GM23338 (cell line): Measurements from ENCODE around the gene VPS39. TPM values are rescaled to one million over a fixed set of nuclear protein-coding genes. Genes with fewer than 3 reads are reported as not detected.

ENCODE experiments used
- ATAC-seq: fragments of 200-7000 bp; cut with Tn5 transposase; 3 replicates; pipeline ENCODE4 v1.9.1; 2020
- DNase-seq: peaks from one replicate; pipeline ENCODE4 v3.0.0-alpha.2; 2015; ENCODE audit warnings: low spot score
- H2AFZ ChIP-seq: fragments of 200-600 bp; sonication (generic); 2 replicates; pipeline ENCODE4 v1.8.0; 2016; ENCODE audit warnings: antibody characterized with exemption, mild to moderate bottlenecking, moderate library complexity
- H3F3A ChIP-seq: fragments of 200-600 bp; sonication (generic); replicated peaks from 2 replicates; pipeline ENCODE4 v1.8.0; 2017; ENCODE audit warnings: antibody characterized with exemption, mixed run types, low read depth
- H3K27ac ChIP-seq: fragments of 200-600 bp; sonication (generic); 2 replicates; pipeline ENCODE4 v1.6.1; 2016; ENCODE audit warnings: low read depth
- H3K27me3 ChIP-seq: fragments of 200-600 bp; sonication (generic); 2 replicates; pipeline ENCODE4 v1.8.0; 2016; ENCODE audit warnings: mild to moderate bottlenecking, mixed run types, moderate library complexity; ENCODE audit not compliant: insufficient read depth
- H3K36me3 ChIP-seq: fragments of 200-600 bp; sonication (generic); 2 replicates; pipeline ENCODE4 v1.8.0; 2016; ENCODE audit warnings: mild to moderate bottlenecking; ENCODE audit not compliant: insufficient read depth
- H3K4me1 ChIP-seq: fragments of 200-600 bp; sonication (generic); 2 replicates; pipeline ENCODE4 v1.8.0; 2016; ENCODE audit warnings: mild to moderate bottlenecking, moderate library complexity; ENCODE audit not compliant: insufficient read depth
- H3K4me2 ChIP-seq: fragments of 200-600 bp; sonication (generic); 2 replicates; pipeline ENCODE4 v1.7.1; 2017; ENCODE audit warnings: mixed run types
- H3K4me3 ChIP-seq: fragments of 200-600 bp; sonication (generic); 2 replicates; pipeline ENCODE4 v1.6.1; 2016; ENCODE audit warnings: mixed run types
- H3K79me2 ChIP-seq: fragments of 200-600 bp; sonication (generic); replicated peaks from 2 replicates; pipeline ENCODE4 v1.8.0; 2017; ENCODE audit warnings: mild to moderate bottlenecking; ENCODE audit not compliant: insufficient read depth
- H3K9me2 ChIP-seq: fragments of 200-600 bp; sonication (generic); 2 replicates; pipeline ENCODE4 v1.8.0; 2017; ENCODE audit not compliant: insufficient read depth
- H4K20me1 ChIP-seq: fragments of 200-600 bp; sonication (generic); replicated peaks from 2 replicates; pipeline ENCODE4 v1.8.0; 2017; ENCODE audit warnings: mild to moderate bottlenecking; ENCODE audit not compliant: insufficient read depth
- H3K27ac Mint-ChIP-seq: 2 replicates; pipeline ENCODE4 v1.8.0; 2020; ENCODE audit warnings: inconsistent platforms, mild to moderate bottlenecking, moderate library complexity, mixed read lengths
- H3K27me3 Mint-ChIP-seq: 3 replicates; pipeline ENCODE4 v1.8.0; 2022; ENCODE audit warnings: low read depth, mild to moderate bottlenecking, moderate library complexity, mixed read lengths, inconsistent platforms; ENCODE audit not compliant: insufficient read depth, poor library complexity
- H3K36me3 Mint-ChIP-seq: 3 replicates; pipeline ENCODE4 v1.8.0; 2021; ENCODE audit warnings: low read depth, mild to moderate bottlenecking, inconsistent platforms, moderate library complexity, mixed read lengths
- H3K4me1 Mint-ChIP-seq: 3 replicates; pipeline ENCODE4 v1.8.0; 2020; ENCODE audit warnings: mild to moderate bottlenecking, inconsistent platforms, mixed read lengths
- H3K4me3 Mint-ChIP-seq: 3 replicates; pipeline ENCODE4 v1.8.0; 2021; ENCODE audit warnings: moderate library complexity, mild to moderate bottlenecking, inconsistent platforms, mixed read lengths
- H3K9me3 Mint-ChIP-seq: 3 replicates; pipeline ENCODE4 v1.8.0; 2020; ENCODE audit warnings: moderate library complexity, mild to moderate bottlenecking, inconsistent platforms, mixed read lengths
- STAT1 ChIP-seq: IDR thresholded peaks from one replicate; pipeline ENCODE4 v1.6.1; 2016; ENCODE audit warnings: antibody characterized with exemption; ENCODE audit not compliant: unreplicated experiment
- polyA plus RNA-seq: library from polyadenylated mRNA; unstranded; fragments of >200 nt; fragmentation: Nextera tagmentation; extraction: Ambion mirVana; gene quantifications from 2 replicates; pipeline ENCODE4 v1.2.1, GENCODE V29; 2016
- total RNA-seq: library from RNA; depleted of rRNA; stranded (reverse); fragments of >200 nt; shearing (Covaris generic); gene quantifications from 2 replicates; pipeline ENCODE4 v1.2.3, GENCODE V29; 2014
- TF ChIP-seq, protein P1 (sequence below): fragments of 250-450 bp; sonication (Bioruptor Pico); IDR thresholded peaks from 2 replicates; pipeline ENCODE4 v1.5.0; 2020; ENCODE audit warnings: mild to moderate bottlenecking, moderate library complexity

Gene VPS39
- total and polyA plus RNA-seq, 2 experiments from 2014 or later, result 14.9 to 45.1 TPM

DNA sequence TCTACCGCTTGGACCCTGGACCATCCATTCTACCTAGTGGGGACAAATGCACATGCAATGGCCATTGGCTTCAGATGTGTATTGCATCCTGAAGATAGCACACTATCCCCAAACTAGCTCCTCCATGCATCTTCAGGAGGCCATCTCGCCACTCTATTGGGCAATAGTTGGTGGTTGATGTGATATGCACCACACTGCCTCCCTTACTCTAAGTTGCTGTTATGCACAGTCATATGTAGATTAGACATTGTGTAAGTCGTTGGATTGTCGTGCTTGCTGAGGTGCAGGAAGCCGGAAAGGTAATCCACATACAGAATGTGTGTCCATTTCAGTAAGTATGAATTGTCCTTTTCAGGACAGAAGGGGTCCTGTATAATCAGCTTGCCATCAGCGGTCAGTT, 87.1 kb downstream of the VPS39 start:
- H3K4me3 ChIP-seq, result no peak overlapping the region
- no peaks in the 10 kb centered on the region for H3K9me2 ChIP-seq
- H3K36me3 Mint-ChIP-seq, result no peaks in the 10 kb centered on the region; the same call in 2 of the 3 replicates
- H3K27ac ChIP-seq, result no peak overlapping the region
- no peaks in the 10 kb centered on the region for H3K27me3 ChIP-seq
- H3K9me3 Mint-ChIP-seq, result peaks cover 8% of the 10 kb centered on the region; the same call in 2 of the 3 replicates
- H3K4me1 Mint-ChIP-seq, result peaks cover 12% of the 10 kb centered on the region
- H3K79me2 ChIP-seq, result no peaks in the 10 kb centered on the region
- H2AFZ ChIP-seq, result no peak overlapping the region
- H3K4me2 ChIP-seq, result no peak overlapping the region
- no peak overlapping the region for H3K27ac Mint-ChIP-seq
- H3F3A ChIP-seq, result no peaks in the 10 kb centered on the region
- H3K36me3 ChIP-seq, result no peaks in the 10 kb centered on the region
- TF ChIP-seq, protein P1, sequence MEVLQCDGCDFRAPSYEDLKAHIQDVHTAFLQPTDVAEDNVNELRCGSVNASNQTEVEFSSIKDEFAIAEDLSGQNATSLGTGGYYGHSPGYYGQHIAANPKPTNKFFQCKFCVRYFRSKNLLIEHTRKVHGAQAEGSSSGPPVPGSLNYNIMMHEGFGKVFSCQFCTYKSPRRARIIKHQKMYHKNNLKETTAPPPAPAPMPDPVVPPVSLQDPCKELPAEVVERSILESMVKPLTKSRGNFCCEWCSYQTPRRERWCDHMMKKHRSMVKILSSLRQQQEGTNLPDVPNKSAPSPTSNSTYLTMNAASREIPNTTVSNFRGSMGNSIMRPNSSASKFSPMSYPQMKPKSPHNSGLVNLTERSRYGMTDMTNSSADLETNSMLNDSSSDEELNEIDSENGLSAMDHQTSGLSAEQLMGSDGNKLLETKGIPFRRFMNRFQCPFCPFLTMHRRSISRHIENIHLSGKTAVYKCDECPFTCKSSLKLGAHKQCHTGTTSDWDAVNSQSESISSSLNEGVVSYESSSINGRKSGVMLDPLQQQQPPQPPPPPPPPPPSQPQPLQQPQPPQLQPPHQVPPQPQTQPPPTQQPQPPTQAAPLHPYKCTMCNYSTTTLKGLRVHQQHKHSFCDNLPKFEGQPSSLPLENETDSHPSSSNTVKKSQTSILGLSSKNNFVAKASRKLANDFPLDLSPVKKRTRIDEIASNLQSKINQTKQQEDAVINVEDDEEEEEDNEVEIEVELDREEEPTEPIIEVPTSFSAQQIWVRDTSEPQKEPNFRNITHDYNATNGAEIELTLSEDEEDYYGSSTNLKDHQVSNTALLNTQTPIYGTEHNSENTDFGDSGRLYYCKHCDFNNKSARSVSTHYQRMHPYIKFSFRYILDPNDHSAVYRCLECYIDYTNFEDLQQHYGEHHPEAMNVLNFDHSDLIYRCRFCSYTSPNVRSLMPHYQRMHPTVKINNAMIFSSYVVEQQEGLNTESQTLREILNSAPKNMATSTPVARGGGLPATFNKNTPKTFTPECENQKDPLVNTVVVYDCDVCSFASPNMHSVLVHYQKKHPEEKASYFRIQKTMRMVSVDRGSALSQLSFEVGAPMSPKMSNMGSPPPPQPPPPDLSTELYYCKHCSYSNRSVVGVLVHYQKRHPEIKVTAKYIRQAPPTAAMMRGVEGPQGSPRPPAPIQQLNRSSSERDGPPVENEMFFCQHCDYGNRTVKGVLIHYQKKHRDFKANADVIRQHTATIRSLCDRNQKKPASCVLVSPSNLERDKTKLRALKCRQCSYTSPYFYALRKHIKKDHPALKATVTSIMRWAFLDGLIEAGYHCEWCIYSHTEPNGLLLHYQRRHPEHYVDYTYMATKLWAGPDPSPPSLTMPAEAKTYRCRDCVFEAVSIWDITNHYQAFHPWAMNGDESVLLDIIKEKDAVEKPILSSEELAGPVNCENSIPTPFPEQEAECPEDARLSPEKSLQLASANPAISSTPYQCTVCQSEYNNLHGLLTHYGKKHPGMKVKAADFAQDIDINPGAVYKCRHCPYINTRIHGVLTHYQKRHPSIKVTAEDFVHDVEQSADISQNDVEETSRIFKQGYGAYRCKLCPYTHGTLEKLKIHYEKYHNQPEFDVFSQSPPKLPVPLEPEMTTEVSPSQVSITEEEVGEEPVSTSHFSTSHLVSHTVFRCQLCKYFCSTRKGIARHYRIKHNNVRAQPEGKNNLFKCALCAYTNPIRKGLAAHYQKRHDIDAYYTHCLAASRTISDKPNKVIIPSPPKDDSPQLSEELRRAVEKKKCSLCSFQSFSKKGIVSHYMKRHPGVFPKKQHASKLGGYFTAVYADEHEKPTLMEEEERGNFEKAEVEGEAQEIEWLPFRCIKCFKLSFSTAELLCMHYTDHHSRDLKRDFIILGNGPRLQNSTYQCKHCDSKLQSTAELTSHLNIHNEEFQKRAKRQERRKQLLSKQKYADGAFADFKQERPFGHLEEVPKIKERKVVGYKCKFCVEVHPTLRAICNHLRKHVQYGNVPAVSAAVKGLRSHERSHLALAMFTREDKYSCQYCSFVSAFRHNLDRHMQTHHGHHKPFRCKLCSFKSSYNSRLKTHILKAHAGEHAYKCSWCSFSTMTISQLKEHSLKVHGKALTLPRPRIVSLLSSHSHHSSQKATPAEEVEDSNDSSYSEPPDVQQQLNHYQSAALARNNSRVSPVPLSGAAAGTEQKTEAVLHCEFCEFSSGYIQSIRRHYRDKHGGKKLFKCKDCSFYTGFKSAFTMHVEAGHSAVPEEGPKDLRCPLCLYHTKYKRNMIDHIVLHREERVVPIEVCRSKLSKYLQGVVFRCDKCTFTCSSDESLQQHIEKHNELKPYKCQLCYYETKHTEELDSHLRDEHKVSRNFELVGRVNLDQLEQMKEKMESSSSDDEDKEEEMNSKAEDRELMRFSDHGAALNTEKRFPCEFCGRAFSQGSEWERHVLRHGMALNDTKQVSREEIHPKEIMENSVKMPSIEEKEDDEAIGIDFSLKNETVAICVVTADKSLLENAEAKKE (CRISPR knock-in tag), result no peak
- ATAC-seq, result no peak
- no peak overlapping the region for H3K4me3 Mint-ChIP-seq
- peaks cover 3% of the 10 kb centered on the region for H3K27me3 Mint-ChIP-seq
- DNase-seq, result no peak
- H4K20me1 ChIP-seq, result no peaks in the 10 kb centered on the region
- H3K4me1 ChIP-seq, result peaks cover 10% of the 10 kb centered on the region

DNA sequence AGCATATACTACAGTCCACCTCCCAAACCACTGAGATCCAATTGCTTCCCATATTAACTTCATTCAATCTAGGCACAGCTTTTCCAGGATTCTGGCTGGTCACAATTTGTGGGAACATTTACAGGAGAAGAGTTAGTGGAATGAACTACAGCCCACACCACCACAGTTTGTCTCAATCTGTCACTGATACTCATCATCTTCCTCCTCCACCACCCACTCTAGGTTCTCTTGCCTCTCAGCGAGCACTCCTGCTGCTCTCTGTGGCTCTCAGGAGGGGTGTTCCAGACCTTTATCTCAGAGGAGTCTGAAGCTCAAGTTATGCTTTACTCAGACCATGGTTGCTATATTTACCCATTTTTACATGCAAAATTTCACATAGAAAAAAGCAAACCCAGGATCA, 87.8 kb downstream of the VPS39 start:
- ATAC-seq (no peak), DNase-seq (no peak)
- H3K79me2 ChIP-seq, result no peaks in the 10 kb centered on the region
- H3K4me2 ChIP-seq, result no peak overlapping the region
- no peak overlapping the region for H3K27ac Mint-ChIP-seq
- TF ChIP-seq, protein P1 (CRISPR knock-in tag), result no peak
- no peak for TF ChIP-seq STAT1
- H3K4me1 Mint-ChIP-seq, result peaks cover 12% of the 10 kb centered on the region
- no peaks in the 10 kb centered on the region for H4K20me1 ChIP-seq
- H3K27me3 Mint-ChIP-seq, result peaks cover 3% of the 10 kb centered on the region
- no peaks in the 10 kb centered on the region; the same call in 2 of the 3 replicates for H3K36me3 Mint-ChIP-seq
- peaks cover 8% of the 10 kb centered on the region; the same call in 2 of the 3 replicates for H3K9me3 Mint-ChIP-seq
- no peaks in the 10 kb centered on the region for H3K36me3 ChIP-seq
- H3K4me3 ChIP-seq, result no peak overlapping the region
- no peak overlapping the region for H3K4me3 Mint-ChIP-seq
- no peaks in the 10 kb centered on the region for H3K9me2 ChIP-seq
- H2AFZ ChIP-seq, result no peak overlapping the region
- H3K27me3 ChIP-seq, result no peaks in the 10 kb centered on the region
- H3K27ac ChIP-seq, result no peak overlapping the region
- H3K4me1 ChIP-seq, result peaks cover 10% of the 10 kb centered on the region
- no peaks in the 10 kb centered on the region for H3F3A ChIP-seq
